A549 (cell line): Measurements from ENCODE around the gene NDUFAF3.

Experiments used
- ATOH8 ChIP-seq: fragments of 250-450 bp; sonication (Bioruptor Pico); IDR thresholded peaks from 2 replicates; pipeline ENCODE4 v1.5.0; 2020; ENCODE audit warnings: low read depth, mild to moderate bottlenecking, moderate library complexity
- CBX2 ChIP-seq: fragments of 200-600 bp; sonication (generic); IDR thresholded peaks from 2 replicates; pipeline ENCODE4 v1.6.1; 2016; ENCODE audit warnings: low read depth, mild to moderate bottlenecking, borderline replicate concordance
- CEBPB ChIP-seq, 2 experiments: fragments of >200 bp in 1 of 2; sonication (Bioruptor Twin) in 1 of 2; formaldehyde crosslinking in 1 of 2; IDR thresholded peaks; 2 replicates each; pipeline ENCODE4 v1.6.1; 2012 to 2016
- CHD4 ChIP-seq: fragments of 200-600 bp; sonication (generic); IDR thresholded peaks from 2 replicates; pipeline ENCODE4 v1.6.1; 2016; ENCODE audit warnings: antibody characterized with exemption, mild to moderate bottlenecking, borderline replicate concordance
- JUNB ChIP-seq: fragments of >200 bp; sonication (Bioruptor Twin); formaldehyde crosslinking; IDR thresholded peaks from 2 replicates; pipeline ENCODE4 v1.6.1; 2016
- KDM1A ChIP-seq: fragments of 200-600 bp; sonication (generic); IDR thresholded peaks from 2 replicates; pipeline ENCODE4 v1.6.1; 2016; ENCODE audit warnings: low read depth, mild to moderate bottlenecking
- MAFK ChIP-seq: fragments of 450-650 bp; IDR thresholded peaks from 2 replicates; pipeline ENCODE4 v1.6.1; 2014; ENCODE audit not compliant: partially characterized antibody
- MAZ ChIP-seq: fragments of 150-350 bp; IDR thresholded peaks from 2 replicates; pipeline ENCODE4 v1.6.1; 2014; ENCODE audit warnings: antibody characterized with exemption, low read depth, low read length, borderline replicate concordance
- POLR2A ChIP-seq: IDR thresholded peaks from 2 replicates; pipeline ENCODE4 v1.6.1; 2012; ENCODE audit warnings: mild to moderate bottlenecking, low read length
- RCOR1 ChIP-seq: fragments of 150-350 bp; IDR thresholded peaks from 2 replicates; pipeline ENCODE4 v1.6.1; 2014; ENCODE audit warnings: antibody characterized with exemption, low read length, low read depth
- ZFP36 ChIP-seq: fragments of 450-650 bp; IDR thresholded peaks from 2 replicates; pipeline ENCODE4 v1.6.1; 2014; ENCODE audit warnings: borderline replicate concordance; ENCODE audit not compliant: partially characterized antibody
- TF ChIP-seq, protein P1 (sequence below): fragments of >200 bp; sonication (Bioruptor Twin); formaldehyde crosslinking; IDR thresholded peaks from 3 replicates; pipeline ENCODE4 v1.5.1; 2016

DNA sequence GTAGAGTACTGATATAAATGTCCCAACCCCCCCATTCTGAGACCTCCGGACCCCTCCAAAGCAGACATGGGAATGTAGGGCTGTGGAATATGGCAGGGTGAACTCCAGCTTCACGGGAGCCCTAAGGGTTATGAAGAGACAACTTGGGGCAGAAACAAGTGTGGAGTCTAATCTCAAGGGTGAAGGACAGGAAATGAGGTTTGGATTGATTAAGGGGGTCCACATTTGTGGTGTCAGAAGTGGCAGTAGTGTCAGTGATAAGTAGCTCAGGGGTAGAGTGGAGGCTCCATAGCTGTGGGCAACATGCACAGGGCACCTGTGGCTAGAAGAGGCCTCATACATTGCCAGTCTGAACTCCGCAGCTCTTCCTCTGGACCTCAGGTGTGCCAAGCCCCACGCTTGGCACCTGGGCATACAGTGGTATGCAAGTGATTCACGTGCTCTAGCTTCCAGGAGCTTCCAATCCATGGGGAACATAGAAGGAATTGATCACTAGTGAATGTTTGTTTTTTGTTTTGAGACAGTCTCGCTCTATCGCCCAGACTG lies 36.0 kb upstream of the NDUFAF3 start:
- TF ChIP-seq POLR2A (no peak), CBX2 (no peak), RCOR1 (no peak), CEBPB (IDR thresholded peaks at IDR 0.05) (no peak), KDM1A (no peak), CHD4 (no peak), JUNB (no peak), MAZ (no peak), ZFP36 (no peak), MAFK (no peak), ATOH8 (CRISPR knock-in tag) (no peak)
- TF ChIP-seq, protein P1, sequence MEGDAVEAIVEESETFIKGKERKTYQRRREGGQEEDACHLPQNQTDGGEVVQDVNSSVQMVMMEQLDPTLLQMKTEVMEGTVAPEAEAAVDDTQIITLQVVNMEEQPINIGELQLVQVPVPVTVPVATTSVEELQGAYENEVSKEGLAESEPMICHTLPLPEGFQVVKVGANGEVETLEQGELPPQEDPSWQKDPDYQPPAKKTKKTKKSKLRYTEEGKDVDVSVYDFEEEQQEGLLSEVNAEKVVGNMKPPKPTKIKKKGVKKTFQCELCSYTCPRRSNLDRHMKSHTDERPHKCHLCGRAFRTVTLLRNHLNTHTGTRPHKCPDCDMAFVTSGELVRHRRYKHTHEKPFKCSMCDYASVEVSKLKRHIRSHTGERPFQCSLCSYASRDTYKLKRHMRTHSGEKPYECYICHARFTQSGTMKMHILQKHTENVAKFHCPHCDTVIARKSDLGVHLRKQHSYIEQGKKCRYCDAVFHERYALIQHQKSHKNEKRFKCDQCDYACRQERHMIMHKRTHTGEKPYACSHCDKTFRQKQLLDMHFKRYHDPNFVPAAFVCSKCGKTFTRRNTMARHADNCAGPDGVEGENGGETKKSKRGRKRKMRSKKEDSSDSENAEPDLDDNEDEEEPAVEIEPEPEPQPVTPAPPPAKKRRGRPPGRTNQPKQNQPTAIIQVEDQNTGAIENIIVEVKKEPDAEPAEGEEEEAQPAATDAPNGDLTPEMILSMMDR = no peak
